Activated CD4-positive, CD25-positive, alpha-beta regulatory T cell (primary cell): ENCODE measurements around the gene ANKRD33.

Experiments used
- DNase-seq, 4 experiments: peaks; one replicate each; lab custom pipeline; 2025; lab: John Stamatoyannopoulos, UW

The ANKRD33 gene

GRCh38 chr12:51920046-51920445, 32.1 kb downstream of the ANKRD33 start:
- no peak for DNase-seq

- DNase-seq = no peak
These were observed 33.3 kb downstream of the ANKRD33 start for GRCh38 chr12:51921017-51921725.

GRCh38 chr12:51922146-51922545, 34.2 kb downstream of the ANKRD33 start:
- no peak for DNase-seq

GRCh38 chr12:51922762-51923505, 35.0 kb downstream of the ANKRD33 start:
- DNase-seq = no peak

GRCh38 chr12:51923506-51924365, 35.8 kb downstream of the ANKRD33 start:
- DNase-seq = peak in 3 of 4 experiments; percentile 13 to 31 (median 20)

- no peak for DNase-seq
These were observed 36.8 kb downstream of the ANKRD33 start for GRCh38 chr12:51924551-51925319.

- no peak for DNase-seq
These were observed 37.6 kb downstream of the ANKRD33 start for GRCh38 chr12:51925346-51926063.

- DNase-seq = no peak
These were observed 38.2 kb downstream of the ANKRD33 start for GRCh38 chr12:51926064-51926632.

- DNase-seq = no peak
These were observed 38.8 kb downstream of the ANKRD33 start for GRCh38 chr12:51926718-51927117.

GRCh38 chr12:51932218-51933076, 44.5 kb downstream of the ANKRD33 start:
- DNase-seq = no peak

GRCh38 chr12:51934080-51934479, 46.2 kb downstream of the ANKRD33 start:
- no peak for DNase-seq

GRCh38 chr12:51937926-51938325, 50.0 kb downstream of the ANKRD33 start:
- DNase-seq = no peak

- DNase-seq = no peak
These were observed 50.8 kb downstream of the ANKRD33 start for GRCh38 chr12:51938726-51939125.

- no peak for DNase-seq
These were observed 53.2 kb downstream of the ANKRD33 start for GRCh38 chr12:51941011-51941581.
